Lower leg skin (tissue), 4 donors: ENCODE results near the gene FAM53B. TPM values are rescaled to one million over a fixed set of nuclear protein-coding genes. Genes with fewer than 3 reads are reported as not detected.

Experiments used
- DNase-seq, 2 donors: peaks; one replicate each; pipeline ENCODE4 v3.0.0-alpha.2; 2019; ENCODE audit warnings: low spot score in 2 of 2
- H3K4me3 ChIP-seq: fragments of 200-600 bp; sonication (generic); 2 replicates; pipeline ENCODE4 v1.5.1; 2017; ENCODE audit warnings: mild to moderate bottlenecking, low read depth; ENCODE audit not compliant: poor library complexity, severe bottlenecking
- CTCF ChIP-seq, 3 donors: fragments of 450-650 bp; IDR thresholded peaks; one replicate each; pipeline ENCODE4 v1.5.1; 2016; ENCODE audit warnings: antibody characterized with exemption in 3 of 3, mild to moderate bottlenecking in 3 of 3, moderate library complexity in 2 of 3
- POLR2A ChIP-seq, 2 donors: fragments of 450-650 bp; IDR thresholded peaks; one replicate each; pipeline ENCODE4 v1.6.1; 2016 to 2017; ENCODE audit warnings: antibody characterized with exemption in 2 of 2, mild to moderate bottlenecking in 1 of 2, moderate library complexity in 1 of 2
- WGBS, 2 donors: methylation state at CpG; one replicate each; pipeline ENCODE4 v1.1.5; 2018; 5-methylcytosine and 5-hydroxymethylcytosine counted together
- intact Hi-C: fragments of 100-400 bp; cut with DNase I; formaldehyde crosslinking; loops from one replicate; pipeline ENCODE4 v1.15.0; 2023; ENCODE audit warnings: low total_unique reads
- total RNA-seq, 4 donors: library from RNA; depleted of rRNA; stranded (reverse); fragments of >200 nt; gene quantifications; one replicate each; pipeline ENCODE4 v1.1.0, GENCODE V29; 2016

FAM53B gene
- total RNA-seq, 4 donors from 2014 or later = 41.5 to 69.1 (median 58.2) TPM

DNA sequence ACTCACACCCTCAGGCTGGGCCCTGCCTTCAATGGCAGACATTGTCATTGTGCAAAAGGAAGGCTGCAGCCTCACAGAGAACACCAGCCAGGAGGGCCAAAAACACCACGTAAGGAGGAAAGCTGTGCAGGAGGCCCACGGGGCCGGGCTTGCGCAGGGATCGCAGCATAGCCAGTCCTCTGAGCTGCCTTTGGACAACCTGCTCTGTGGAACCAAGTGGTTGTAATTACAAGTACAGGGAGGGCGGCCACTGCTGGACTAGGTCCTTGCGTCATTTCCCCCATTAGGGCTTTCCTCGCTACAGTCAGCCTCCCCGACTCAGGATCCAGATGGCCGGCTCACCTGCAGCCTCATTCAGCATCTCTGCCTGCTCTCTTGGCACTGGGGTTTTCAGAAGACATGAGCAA is 66.9 kb downstream of the FAM53B start:
- intact Hi-C loops = no loop called here
- TF ChIP-seq CTCF (IDR thresholded peaks at IDR 0.05) = no peak
- TF ChIP-seq POLR2A (IDR thresholded peaks at IDR 0.05) = no peak
- DNase-seq = no peak
- 74 to 77% methylated on average over 10 of the region's 10 CpGs for WGBS, 2 donors
- no peak overlapping the region for H3K4me3 ChIP-seq

DNA sequence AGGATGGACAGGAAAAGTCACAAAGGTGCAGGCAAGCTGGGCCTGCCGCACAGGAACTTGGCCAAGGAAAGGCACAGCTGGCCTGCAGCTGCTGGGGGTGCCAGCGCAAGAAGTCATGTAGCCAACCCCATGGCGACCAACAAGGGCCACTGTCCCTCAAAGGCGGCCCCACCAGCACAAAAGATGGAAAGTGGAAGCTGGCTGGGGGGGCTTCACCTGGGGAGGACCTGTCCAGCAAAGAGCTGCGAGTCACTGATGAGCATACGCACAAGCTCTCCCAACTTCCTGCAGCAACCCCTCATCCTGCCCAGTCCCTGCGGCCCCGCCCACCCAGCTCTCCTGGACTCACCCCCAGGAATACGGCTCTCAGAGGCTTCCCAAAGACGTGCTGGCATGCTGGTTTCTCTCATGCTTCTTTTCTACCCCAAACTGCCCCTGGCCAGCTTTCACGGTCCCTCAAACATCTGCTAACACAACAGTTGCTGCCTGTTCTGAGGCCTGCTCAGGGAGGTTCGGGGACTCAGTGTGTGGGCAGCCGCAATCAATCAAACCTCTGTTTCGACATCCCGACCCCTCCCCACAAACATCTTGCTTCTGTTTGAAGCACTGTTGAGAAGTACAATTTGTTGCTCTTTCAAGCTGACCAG is 67.6 kb downstream of the FAM53B start:
- no peak for DNase-seq

GRCh38 chr10:124675824-124676223 is 68.4 kb downstream of the FAM53B start:
- no peak overlapping the region for H3K4me3 ChIP-seq
- DNase-seq = no peak
- TF ChIP-seq CTCF (IDR thresholded peaks at IDR 0.05) = no peak
- no peak for TF ChIP-seq POLR2A (IDR thresholded peaks at IDR 0.05)
- 92% methylated on average over 4 of the region's 4 CpGs for WGBS, 2 donors
- intact Hi-C loops = no loop called here

More for the DNA sequence above, 67.6 kb downstream of the FAM53B start:
- WGBS, 2 donors = 77% methylated on average over 15 of the region's 15 CpGs
- no peak overlapping the region for H3K4me3 ChIP-seq
- no peak for TF ChIP-seq POLR2A (IDR thresholded peaks at IDR 0.05)
- TF ChIP-seq CTCF (IDR thresholded peaks at IDR 0.05) = no peak
- intact Hi-C loops = no loop called here

DNA sequence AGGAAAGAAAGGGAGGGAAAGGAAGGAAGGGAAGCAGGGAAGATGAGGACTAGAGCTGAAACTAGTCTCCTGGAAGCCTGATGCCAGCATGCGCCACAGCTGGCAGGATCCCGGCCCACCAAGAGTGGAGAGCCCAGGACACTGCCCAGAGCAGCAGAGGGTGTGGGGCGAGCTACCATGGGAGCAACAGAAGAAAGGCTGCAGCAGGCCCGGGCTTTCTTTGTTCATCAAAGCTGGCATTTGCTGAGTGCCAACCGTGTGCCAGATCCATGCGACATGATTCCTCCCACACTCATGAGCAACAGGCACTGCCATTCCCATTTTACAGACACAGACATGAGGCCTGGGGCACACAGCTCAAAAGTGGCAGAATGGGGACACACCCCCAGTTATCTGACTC is 68.9 kb downstream of the FAM53B start:
- WGBS, 2 donors = 69 to 87% methylated on average over 6 of the region's 6 CpGs
- intact Hi-C loops = no loop called here
- DNase-seq = no peak
- no peak overlapping the region for H3K4me3 ChIP-seq
- TF ChIP-seq CTCF (IDR thresholded peaks at IDR 0.05) = no peak
- no peak for TF ChIP-seq POLR2A (IDR thresholded peaks at IDR 0.05)

GRCh38 chr10:124674768-124675222 is 69.4 kb downstream of the FAM53B start:
- DNase-seq = no peak
- TF ChIP-seq POLR2A (IDR thresholded peaks at IDR 0.05) (no peak), CTCF (IDR thresholded peaks at IDR 0.05) (no peak)
- H3K4me3 ChIP-seq = no peak overlapping the region
- intact Hi-C loops = no loop called here
- WGBS, 2 donors = 82 to 87% methylated on average over 9 of the region's 9 CpGs

GRCh38 chr10:124672181-124672638 is 72.0 kb downstream of the FAM53B start:
- H3K4me3 ChIP-seq = no peak overlapping the region
- 66 to 71% methylated on average over 16 of the region's 16 CpGs for WGBS, 2 donors
- intact Hi-C loops = no loop called here
- no peak for TF ChIP-seq CTCF (IDR thresholded peaks at IDR 0.05)
- no peak for TF ChIP-seq POLR2A (IDR thresholded peaks at IDR 0.05)
- DNase-seq = no peak
